Right atrium auricular region (tissue), 2 donors: ENCODE data around the gene TRIM66. TPM values are rescaled to one million over a fixed set of nuclear protein-coding genes. Genes with fewer than 3 reads are reported as not detected.

Source experiments
- DNase-seq: peaks from one replicate; pipeline ENCODE4 v3.0.0-alpha.2; 2019; ENCODE audit warnings: low spot score
- H3K27ac ChIP-seq, 2 donors: fragments of 200-600 bp; sonication (generic); 1 replicate in 1 of 2; 2 replicates in 1 of 2; pipeline ENCODE4 v1.5.1; 2016 to 2019
- H3K27me3 ChIP-seq, 2 donors: fragments of 200-600 bp; sonication (generic); one replicate each; pipeline versions ENCODE4 v1.5.1 to v1.6.0; 2017 to 2019
- H3K36me3 ChIP-seq: fragments of 200-600 bp; sonication (generic); one replicate; pipeline ENCODE4 v1.5.1; 2016
- H3K4me1 ChIP-seq, 2 donors: fragments of 200-600 bp; sonication (generic); one replicate each; pipeline versions ENCODE4 v1.5.1 to v1.6.0; 2017 to 2019
- H3K4me3 ChIP-seq, 2 donors: fragments of 200-600 bp; sonication (generic); 1 replicate in 1 of 2; 2 replicates in 1 of 2; pipeline ENCODE4 v1.5.1; 2017 to 2019; ENCODE audit warnings: mild to moderate bottlenecking in 1 of 2, moderate library complexity in 1 of 2
- H3K9me3 ChIP-seq, 2 donors: fragments of 200-600 bp; sonication (generic); one replicate each; pipeline ENCODE4 v1.5.1; 2019
- total RNA-seq, 2 donors: library from RNA; depleted of rRNA; stranded (reverse); fragments of >200 nt; gene quantifications; one replicate each; pipeline ENCODE4 v1.1.0, GENCODE V29; 2016
- TF ChIP-seq, protein P1 (sequence below), 2 donors: fragments of 200-600 bp; sonication (generic); IDR thresholded peaks; one replicate each; pipeline ENCODE4 v1.5.1; 2019; ENCODE audit warnings: antibody characterized with exemption in 2 of 2

Gene TRIM66
- total RNA-seq, 2 donors from 2014 or later = 0.56 to 3.7 TPM

DNA sequence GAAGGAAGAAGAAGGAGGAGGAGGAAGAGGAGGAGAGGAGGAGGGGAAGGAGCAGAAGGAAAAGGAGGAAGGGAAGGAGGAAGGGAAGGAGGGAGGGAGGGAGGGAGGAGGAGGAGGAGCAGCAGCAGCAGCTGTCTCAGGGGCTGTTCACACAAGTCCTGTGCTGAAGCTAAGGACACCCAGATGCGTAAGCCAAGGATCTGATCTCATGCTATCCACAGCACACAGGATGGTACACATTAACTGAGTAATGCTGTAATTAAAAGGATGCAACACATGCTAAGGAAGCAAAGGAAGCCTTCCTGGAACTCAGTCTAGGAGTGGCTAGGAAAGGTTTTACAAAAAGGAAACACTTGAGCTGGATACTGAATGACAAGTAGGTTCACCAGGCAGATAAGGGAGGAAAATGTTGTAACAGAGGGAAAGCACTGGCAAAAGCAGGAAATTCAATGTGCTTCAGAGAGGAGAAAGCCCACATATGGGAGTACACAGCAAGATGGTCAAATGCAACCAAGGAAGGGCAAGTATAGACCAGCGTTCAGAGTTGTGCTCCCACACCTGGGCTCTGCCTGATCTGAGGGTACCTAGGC, 32.0 kb downstream of the TRIM66 start:
- Histone ChIP-seq H3K27ac (no peak overlapping the region), H3K4me3 (no peak overlapping the region), H3K4me1 (no peaks in the 10 kb centered on the region), H3K9me3 (no peaks in the 10 kb centered on the region), H3K36me3 (peaks cover 4% of the 10 kb centered on the region), H3K27me3 (no peaks in the 10 kb centered on the region)
- TF ChIP-seq, protein P1, sequence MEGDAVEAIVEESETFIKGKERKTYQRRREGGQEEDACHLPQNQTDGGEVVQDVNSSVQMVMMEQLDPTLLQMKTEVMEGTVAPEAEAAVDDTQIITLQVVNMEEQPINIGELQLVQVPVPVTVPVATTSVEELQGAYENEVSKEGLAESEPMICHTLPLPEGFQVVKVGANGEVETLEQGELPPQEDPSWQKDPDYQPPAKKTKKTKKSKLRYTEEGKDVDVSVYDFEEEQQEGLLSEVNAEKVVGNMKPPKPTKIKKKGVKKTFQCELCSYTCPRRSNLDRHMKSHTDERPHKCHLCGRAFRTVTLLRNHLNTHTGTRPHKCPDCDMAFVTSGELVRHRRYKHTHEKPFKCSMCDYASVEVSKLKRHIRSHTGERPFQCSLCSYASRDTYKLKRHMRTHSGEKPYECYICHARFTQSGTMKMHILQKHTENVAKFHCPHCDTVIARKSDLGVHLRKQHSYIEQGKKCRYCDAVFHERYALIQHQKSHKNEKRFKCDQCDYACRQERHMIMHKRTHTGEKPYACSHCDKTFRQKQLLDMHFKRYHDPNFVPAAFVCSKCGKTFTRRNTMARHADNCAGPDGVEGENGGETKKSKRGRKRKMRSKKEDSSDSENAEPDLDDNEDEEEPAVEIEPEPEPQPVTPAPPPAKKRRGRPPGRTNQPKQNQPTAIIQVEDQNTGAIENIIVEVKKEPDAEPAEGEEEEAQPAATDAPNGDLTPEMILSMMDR (IDR thresholded peaks at IDR 0.05) = no peak
- no peak for DNase-seq

DNA sequence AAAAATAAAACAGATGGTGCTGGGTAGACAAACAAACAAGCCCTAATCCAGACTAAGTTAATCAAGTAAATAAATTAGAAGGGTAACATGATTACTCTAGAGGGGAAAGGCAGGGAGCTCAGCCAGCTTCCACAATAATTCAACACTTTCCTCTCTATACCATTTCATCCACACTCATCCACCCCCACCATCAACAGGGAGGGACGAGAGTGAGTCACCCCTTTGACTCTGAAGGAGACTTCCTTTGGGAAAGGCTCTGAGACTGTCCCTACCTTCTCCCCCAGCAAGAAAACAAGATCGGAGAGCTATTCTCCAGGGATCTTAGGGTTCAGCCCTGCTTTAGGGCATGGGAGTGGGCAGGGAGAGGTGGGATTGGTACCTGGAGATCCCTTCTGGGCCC, 33.1 kb downstream of the TRIM66 start:
- peaks cover 7% of the 10 kb centered on the region for H3K36me3 ChIP-seq

DNA sequence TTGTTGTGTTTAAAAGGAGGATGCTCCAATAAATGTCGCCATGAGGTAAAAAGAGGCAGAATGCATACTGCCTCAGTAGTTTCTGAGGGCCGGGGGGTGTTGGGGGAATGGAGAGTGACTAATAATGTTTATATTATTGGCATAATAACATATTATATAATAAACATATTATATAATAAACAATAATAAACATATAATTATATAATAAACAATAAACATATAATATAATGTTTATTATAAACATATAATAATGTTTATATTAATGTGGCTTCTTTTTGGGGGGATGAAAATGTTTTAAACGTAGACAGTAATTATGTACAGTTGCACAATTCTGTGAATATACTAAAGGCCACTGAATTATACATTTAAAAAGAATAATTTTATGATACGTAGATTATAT, 35.6 kb downstream of the TRIM66 start:
- no peak for DNase-seq
- Histone ChIP-seq H3K9me3 (no peaks in the 10 kb centered on the region), H3K36me3 (peaks cover 7% of the 10 kb centered on the region), H3K4me1 (no peaks in the 10 kb centered on the region), H3K27ac (no peak overlapping the region), H3K4me3 (no peak overlapping the region), H3K27me3 (no peaks in the 10 kb centered on the region)
- TF ChIP-seq, protein P1 (IDR thresholded peaks at IDR 0.05) = no peak

More for the DNA sequence above, 33.1 kb downstream of the TRIM66 start:
- TF ChIP-seq, protein P1 (IDR thresholded peaks at IDR 0.05) = no peak
- Histone ChIP-seq H3K27me3 (no peaks in the 10 kb centered on the region), H3K4me1 (no peaks in the 10 kb centered on the region), H3K9me3 (no peaks in the 10 kb centered on the region), H3K27ac (no peak overlapping the region), H3K4me3 (no peak overlapping the region)
- DNase-seq = no peak

DNA sequence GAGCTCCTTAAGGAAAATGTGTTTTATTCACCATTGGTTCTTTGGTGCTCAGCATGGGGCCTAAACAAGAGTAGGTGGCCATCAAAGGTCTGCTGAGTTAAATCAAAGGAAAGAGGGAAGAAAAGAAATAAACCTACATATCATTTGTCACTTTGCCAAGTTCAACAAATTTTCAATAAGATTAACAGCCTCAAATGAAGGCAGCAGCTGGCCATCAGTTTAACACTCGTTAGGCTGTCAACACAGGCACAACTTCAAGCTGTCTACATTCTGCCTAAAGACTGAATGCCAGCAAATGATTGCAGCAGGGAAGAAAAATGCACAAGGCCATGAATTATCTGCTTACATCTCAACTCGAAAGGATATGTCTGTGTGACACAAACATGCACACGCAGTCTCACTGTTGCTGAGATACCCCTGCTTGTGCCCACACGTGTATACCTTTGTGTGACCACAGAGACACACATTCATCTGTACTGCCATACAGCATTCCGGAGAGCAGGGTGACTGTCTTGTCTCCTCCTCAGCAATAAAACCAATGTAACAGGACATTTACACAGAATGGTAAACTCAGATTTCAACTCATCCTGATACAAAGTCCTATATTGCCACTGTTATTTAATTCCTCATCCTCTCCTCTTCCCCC, 40.1 kb downstream of the TRIM66 start:
- Histone ChIP-seq H3K4me3 (no peak overlapping the region), H3K9me3 (no peaks in the 10 kb centered on the region), H3K27me3 (no peaks in the 10 kb centered on the region), H3K36me3 (peaks cover 7% of the 10 kb centered on the region), H3K27ac (no peak overlapping the region), H3K4me1 (no peaks in the 10 kb centered on the region)
- TF ChIP-seq, protein P1 (IDR thresholded peaks at IDR 0.05) = no peak
- DNase-seq = no peak

DNA sequence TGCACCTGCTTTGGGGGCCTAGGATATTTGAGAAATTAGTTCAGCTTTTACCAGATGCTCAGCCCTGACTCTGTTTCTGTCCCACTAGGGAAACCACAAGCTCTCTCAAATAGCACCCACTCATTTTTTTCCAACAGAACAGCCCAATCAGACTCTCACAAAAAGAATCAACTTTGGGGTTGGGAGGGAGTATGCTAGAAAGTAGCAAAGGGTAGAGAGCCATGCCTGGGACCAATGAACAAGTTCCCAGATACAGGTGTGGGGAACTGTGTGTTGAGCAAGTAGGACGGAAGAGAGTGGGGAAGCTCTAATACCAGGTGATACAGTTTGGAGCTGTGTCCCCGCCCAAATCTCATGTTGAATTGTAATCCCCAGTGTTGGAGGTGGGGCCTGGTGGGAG, 41.1 kb downstream of the TRIM66 start:
- H3K4me1 ChIP-seq = no peaks in the 10 kb centered on the region
- DNase-seq = no peak
- no peak overlapping the region for H3K27ac ChIP-seq
- peaks cover 0 to under 1% of the 10 kb centered on the region in 2 donors for H3K9me3 ChIP-seq
- TF ChIP-seq, protein P1 (IDR thresholded peaks at IDR 0.05) = no peak
- peaks cover 7% of the 10 kb centered on the region for H3K36me3 ChIP-seq
- H3K27me3 ChIP-seq = no peaks in the 10 kb centered on the region
- H3K4me3 ChIP-seq = no peak overlapping the region
